ENCODE data around the gene CPNE1.
A peak's percentile ranks its signal among the peaks of the same experiment; 100 is the strongest.
"Not testable (repeated sequence)": the region's sequence is repeated elsewhere in the genome, so short reads cannot be mapped to it uniquely, and the experiment has no call there.

The CPNE1 gene

DNA sequence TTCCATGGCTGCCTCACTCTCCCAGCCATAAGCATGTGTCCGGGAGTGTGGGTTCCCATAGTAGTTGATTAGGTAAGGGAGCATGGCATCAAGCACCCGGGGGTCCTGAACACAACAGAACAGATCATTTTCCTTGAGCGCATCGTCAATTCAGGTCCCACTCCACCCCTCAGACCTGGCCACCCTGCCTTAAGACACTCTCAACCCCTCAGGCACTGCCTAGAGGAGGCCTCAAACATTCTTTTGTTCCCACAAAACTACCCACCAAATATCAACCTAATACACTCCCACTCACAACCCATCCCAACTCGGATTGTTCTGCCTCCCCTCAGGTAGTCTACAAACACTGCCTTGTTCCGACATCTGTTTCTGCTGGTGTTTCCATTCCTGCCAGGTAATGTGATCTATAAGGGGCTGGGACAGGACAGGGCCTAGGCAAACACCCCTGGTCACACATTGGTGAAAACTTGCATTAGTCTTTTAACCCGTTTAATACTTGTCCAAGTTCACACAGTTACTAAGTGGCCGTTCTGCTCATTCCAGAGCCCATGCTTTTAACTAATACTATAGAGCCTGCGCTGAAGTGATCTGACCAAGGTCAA is 33.1 kb upstream of the CPNE1 start:
- no peak for DNase-seq

DNA sequence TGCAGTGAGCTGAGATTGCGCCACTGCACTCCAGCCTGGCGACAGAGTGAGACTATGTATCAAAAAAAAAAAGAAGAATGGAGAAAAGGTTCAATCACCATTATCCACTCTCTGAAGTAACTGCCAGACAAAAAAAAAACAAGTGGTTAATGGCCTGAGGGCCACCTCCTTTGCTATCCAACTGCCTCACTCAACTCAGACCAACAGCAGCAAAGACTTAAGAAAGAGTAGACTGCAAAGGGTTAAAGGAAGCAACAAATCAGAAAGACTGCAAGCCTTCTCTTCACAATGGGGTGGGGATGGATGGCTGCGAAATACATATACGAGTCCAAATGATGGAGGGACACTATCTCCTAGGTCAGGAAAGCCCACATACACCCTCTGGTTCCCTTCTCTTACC is 31.3 kb upstream of the CPNE1 start:
- DNase-seq, result no peak

DNA sequence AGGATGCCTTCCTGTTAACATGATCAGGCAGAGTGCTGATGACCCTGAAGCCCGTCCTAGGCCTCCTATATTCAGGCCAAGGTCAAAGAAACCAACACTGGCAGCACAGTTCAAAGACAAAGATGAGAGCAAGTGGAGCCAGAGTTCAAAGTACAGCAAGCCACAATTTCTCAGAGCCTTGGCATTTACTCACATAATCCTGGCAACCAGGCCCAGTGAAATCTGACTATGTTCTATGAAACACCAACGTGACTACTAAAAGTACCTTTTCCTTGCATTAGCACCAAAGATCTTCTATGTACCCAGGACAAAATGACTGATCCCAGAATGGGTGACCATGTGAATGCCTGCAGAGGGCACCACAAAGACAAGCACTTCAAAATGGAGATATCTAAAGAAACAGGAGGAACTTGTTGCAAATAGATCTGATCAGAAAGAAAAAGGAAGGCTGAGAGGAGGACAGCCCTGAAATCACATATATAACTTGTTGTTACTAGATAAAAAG is 30.6 kb upstream of the CPNE1 start:
- DNase-seq, result no peak

DNA sequence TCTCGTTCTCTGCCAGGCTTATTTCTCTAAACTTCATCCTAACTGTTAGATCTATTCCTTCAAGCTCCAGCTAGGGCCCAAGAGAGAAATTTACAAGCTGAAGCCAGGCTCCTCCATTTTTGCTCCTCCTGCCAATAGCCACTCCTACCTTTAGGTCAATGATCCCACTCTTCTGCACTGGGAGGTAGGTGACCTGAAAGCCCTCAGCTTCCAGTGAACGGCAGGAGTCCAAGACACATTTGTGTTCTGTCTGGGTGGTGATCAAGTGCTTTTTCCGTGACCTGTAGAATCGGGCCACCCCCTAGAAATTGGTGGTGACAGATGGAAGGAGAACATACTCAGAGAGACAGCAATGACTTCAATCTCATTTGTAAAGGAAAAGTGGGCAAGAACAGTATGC is 25.6 kb upstream of the CPNE1 start:
- DNase-seq, result no peak

DNA sequence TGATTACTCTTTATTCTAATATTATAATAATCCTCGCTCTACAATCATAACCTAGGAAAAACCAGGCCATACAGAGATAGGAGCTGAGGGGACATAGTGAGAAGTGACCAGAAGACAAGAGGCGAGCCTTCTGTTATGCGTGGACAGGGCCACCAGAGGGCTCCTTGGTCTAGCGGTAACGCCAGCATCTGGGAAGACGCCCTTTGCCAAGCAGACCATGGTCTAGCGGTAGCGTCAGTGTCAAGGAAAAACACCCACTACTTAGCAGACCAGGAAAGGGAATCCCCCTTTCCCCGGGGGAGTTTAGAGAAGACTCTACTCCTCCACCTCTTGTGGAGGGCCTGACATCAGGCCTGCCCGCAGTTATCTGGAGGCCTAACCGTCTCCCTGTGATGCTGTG is 22.2 kb upstream of the CPNE1 start:
- DNase-seq, result not testable (repeated sequence)

DNA sequence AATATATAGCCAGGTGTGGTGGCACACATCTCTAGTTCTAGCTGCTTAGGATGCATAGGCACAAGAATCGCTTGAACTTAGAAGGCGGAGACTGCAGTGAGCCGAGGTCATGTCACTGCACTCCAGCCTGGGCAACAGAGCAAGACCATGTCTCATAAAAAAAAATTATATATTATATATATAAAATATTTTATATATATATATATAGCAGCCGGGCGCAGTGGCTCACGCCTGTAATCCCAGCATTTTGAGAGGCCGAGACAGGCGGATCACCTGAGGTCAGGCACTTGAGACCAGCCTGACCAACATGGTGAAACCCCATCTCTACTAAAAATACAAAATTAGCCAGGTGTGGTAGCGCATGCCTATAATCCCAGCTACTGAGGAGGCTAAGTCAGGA is 20.7 kb upstream of the CPNE1 start:
- not testable (repeated sequence) for DNase-seq

DNA sequence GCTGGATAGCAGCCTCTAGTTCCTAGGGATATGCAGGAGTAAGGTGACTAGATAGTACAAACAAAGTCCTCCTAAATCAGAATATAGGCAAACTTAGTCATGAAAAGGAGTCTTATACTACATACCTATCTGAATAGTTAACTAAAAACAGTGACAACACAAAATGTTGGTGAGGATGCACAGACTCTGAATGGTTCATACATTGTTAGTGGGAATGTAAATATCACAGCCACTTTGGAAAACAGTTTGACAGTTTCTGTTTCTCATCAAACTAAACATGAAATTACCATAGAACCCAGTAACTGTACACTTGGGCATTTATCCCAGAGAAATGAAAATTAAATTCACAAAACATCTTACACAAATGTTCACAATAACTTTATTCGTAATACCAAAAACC is 17.3 kb upstream of the CPNE1 start:
- DNase-seq, result no peak

DNA sequence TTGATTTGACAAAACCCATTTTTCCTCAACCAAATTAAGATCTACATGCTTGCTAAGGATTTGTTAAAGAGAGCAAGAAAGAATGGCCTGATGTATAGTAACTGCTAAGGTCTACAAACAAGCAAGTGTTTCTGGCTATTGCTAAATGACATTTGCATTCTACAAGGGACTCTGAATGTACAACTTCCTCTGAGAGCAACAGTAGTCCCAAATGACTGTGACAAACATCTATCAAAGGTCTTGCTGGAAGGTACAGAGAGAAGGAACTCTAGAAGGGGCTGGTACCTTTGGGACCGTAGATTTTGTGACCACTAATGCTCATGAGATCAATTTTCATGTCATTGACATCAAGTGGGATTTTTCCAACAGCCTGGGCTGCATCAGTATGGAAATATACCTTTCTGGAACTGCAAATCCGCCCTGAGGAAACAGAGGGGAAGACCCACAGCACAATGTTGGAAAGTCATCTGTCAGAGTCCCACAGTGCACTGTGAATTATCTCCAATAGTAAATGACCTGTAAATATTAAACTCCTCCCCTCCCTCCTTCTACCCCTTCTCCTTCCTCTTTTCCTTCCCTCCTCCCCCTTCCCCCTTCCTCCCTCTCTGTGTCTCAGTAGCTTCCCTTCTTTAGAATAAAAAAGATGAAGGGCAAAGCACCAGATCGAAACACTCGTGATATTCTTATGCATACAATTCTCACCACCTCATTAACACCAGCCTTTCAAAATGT is 15.9 kb upstream of the CPNE1 start:
- DNase-seq, result no peak

DNA sequence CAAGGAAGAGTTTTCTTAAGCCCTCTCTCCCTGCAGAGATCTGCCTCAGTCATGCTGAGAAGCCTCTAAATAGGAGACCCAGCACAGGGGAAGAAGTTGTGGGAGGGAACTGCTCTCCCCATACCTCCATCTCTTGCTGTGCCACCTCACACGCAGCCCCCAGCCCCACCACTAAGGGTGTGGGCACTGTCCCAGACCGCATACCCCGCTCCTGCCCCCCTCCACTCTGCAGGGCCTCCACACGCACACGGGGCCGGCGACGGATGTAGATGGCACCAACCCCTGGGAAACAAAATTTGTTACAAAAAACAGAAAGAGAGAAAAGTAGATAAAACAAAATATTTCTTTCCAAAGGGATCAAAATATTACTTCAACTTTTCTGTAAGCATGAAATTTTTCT is 10.2 kb upstream of the CPNE1 start:
- DNase-seq, result no peak

DNA sequence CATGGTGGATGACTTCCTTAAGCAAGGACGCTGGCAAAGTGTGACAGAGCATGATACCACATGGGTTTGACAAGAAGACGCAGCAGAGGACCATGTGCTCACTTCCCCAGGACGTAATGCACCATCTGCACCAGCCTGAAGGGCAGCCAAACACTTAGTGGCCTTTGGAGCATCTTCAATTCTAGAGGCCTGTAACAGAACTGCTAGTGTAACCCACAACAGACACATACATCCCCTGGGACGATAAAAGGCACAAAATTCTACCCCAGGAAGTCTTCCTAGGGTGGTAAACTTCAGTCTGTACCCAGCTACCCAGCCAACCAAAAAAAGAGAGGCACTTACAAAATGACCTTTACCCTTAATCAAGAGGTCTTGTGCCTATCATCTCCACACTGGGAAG is 9.2 kb upstream of the CPNE1 start:
- DNase-seq, result no peak

DNA sequence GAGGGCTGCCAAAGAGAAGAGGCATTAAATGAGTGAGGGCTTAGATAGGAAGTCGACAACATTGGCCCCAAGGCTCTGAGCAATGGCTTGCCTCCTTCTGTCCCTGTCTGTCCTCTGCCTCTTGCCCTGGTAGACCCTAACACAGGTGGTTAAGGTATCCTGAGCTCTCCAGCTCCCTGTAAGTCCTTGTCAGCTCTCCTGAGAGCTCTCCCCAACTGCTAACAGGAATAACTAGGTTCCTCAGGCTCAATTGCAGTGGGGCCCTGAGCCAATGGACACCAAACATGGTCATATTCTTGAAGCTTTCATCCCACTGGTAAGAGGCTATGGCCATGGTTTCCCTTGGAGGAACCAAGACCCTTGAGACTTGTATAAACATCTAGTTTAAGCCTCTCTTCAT is 5.0 kb upstream of the CPNE1 start:
- DNase-seq, result no peak

DNA sequence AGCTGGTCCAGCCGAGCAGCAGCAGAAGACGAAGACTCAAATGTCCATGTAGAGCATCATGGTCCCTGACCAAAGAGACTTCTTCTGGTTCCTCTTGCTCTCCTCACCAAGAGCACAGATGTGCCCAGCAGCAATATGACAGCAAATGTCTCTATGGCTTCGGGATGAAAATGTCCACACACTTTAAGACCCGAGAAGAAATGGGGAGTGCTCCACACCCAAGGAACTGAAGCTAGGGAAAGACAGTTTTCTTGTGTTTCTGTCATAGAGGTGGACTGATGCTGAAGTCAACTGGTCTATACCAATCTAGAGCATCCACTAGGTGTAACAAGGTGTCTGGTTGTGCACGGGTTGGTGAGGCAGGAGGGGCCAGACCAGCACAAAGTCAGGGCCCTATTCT is 4.5 kb upstream of the CPNE1 start:
- DNase-seq, result no peak

DNA sequence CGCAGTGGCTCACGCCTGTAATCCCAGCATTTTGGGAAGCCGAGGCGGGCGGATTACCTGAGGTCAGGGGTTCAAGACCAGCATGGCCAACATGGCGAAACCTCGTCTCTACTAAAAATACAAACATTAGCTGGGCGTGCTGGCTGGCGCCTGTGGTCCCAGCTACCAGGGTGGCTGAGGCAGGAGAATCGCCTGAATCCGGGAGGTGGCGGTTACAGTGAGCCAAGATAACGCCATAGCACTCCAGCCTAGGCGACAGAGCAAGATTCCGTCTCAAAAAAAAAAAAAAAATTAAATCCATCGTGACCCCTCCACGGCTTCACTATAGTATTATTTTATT is 1.2 kb upstream of the CPNE1 start:
- DNase-seq, result no peak

DNA sequence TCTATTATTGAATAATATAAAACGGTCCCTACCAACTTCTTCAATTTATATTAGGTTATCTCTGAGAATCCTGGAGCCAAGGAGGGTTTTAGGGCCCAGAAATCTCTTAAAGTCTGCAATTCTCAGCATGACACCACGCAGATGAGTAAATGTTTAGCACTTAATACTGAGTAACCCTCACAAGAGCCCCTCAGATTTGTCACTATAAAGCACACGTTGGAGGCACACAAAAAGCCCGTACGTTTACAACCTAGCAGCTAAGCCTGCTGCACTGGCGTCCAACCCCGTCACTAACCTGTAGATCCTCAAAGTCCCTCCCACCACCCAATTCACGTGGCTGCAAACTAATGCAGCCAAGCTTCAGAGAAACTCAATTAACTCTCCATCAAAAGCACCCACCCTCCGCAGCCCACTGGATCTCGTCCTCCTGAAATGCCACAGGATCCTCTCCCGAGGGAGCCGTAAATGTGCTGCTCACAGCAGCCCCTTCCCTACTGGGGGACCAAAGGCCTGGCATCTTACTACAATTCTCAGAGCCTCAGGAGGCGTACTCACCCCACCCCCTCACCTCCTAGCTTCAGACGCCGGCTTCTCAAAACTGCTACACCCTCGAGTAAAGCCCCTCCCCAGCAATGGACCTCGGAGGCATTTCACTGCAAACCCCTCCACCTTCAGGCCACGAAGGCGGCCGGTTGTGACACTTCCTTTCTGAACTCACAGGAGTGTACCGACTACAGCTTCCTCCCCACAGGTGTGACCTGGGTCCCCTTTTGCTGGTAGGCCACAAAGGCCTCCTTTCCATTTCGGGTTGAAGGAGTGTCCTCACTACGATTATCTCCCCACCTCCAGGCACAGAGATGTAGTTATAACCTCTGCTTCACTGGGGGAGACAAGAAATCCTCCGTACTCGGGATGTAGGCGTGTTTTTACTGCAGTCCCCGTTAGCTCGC is 909 bp downstream of the CPNE1 start:
- DNase-seq, result peak; percentile 31

DNA sequence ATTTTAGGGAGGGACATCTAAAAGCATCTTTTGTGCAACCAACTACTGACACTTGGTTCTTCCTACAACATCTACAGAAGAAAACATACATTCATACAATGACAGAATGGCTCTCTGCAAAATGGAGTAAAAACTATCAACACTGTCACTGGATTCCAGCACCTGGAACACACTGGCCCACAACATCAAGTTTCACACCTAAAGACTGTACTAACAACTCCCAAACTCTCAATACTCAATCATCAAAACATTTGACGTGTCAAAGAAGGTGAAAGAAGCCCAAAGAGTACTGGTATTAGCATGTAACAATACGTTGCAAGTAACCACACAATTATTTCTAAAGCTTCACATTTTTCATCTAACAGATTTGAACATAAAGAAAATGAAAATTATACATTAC is 2.1 kb downstream of the CPNE1 start:
- no peak for DNase-seq

DNA sequence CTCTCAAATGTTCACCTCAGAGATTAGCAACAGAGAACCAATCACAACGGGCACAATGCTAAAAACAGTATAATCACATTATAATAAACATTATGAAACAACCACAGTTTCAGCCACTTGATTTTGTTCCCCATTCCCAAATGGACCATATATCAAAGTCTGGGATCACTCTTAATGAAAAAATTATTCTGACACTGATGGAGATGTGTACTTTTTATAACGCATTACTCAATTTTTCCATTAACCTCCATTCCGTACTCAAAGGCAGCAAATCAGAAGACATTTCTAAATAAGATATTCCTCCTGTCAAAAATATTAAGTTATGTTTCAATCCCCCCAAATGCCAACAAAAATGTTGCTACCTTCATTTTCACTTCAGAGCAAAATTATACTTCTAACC is 2.8 kb downstream of the CPNE1 start:
- no peak for DNase-seq

DNA sequence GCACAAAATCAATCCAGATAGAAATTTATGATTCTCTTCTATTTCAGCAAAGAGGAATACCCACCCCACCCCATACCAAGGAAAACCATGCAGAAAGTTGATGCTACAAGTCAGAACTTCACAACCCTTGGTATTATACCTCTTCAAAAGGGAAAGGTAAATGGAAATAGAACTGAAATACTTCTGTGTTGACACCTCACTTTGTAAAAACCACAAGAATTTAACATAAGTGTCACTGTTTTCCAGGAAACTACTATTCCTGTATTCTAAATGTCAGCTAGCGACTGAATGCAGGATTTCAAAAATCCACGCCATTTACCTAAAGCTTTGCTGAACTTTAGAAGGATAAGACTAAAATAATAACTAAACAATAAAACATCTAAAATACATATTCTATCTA is 3.6 kb downstream of the CPNE1 start:
- DNase-seq, result no peak

DNA sequence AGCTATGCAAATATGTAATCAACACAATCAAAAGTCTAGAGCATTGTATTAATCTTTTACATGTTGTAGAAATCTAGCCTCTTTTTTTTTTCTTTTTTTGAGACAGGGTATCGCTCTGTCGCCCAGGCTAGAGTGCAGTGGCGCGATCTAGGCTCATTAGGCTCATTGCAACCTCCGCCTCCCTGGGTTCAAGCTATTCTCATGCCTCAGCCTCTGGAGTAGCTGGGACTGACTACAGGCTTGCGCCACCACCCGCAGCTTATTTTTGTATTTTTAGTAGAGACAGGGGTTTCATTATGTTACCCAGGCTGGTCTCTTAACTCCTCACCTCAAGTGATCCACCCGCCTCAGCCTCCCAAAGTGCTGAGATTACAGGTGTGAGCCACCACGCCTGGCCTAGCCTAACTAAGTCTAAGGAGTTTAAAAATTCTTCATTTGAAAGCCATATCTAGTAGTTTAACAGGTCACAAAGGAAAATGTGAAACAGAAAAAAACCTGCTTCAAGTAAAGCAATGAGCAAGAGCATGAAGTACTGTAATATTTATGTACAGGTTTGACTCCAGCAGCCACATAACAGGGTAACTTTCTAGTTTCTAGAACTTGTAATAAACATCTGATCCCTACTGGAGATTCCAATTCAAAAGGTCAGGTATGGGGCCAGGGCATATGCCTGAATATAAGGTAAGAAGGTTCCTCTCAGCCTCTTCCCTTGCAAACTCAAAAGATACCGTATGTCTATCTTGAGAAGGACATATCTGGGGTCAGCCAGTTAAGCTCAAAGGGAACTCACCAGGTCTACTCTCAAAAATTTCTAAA is 4.4 kb downstream of the CPNE1 start:
- DNase-seq, result no peak

DNA sequence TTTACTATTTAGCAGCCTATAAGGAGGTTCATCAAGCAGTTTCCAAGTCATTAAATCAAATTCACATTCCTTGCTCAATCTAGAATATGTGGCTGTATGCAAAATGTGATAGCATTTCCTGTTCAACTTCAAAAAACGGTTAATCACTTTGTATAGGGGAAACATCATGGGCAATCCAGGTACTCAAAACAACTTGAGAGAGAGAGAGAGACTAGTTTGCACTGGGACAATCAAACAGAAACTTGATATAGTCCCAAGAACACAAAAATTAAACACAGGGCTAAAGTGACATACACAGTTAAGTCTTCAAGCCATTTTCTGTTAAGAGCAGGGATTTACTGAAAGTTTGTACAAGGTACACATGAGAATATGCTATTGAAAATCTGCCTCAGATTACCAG is 7.4 kb downstream of the CPNE1 start:
- no peak for DNase-seq

DNA sequence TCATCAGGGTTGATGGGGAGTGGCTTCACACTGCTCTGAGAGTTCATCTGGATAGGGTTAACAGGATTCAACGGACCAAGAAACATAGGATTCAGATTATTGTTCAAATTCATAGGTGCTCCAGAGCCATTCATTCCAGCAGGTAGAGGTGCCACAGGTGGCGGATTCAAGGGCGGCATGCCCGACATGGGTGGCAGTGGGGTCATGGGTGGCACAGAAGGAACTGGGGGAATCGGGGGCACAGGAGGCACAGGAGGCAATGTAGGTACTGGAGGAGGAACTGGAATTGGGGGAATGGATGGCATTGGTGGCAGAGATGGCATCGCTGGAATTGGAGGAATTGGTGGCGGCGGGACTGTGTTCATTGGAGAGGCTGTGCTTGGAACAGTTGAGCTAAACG is 10.3 kb downstream of the CPNE1 start:
- no peak for DNase-seq

DNA sequence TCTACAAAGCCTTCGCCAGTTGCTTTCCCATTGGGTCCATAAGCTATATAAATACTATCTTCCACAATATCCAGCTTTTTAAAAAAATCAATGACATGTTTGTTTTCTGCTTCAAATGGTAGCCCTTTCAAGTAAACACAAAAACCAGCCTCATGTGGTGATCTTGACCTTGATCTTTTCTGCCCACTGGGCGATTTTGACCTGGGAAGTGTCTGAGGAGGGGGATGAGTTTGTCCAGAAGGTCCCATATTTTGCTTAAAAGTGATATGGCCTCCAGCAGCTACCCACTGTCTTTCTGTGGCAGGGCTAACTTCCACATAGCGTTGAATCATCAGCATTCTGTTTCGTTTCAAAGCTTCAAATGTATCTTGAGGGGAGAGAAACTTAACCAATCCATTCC is 10.8 kb downstream of the CPNE1 start:
- no peak for DNase-seq

DNA sequence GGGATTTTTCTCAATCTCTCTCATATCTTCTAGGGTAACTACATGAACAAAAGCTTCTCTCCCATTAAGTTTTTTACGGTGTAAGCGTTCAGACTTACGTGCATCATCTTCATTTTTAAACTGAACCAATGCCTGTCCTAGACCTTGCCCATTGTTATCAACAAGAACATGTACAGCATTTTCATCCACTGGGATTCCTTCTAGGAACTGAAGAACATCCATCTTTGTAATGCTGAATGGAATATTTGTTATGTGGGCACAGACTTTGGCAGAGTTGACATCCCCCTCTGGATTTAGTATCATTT is 11.3 kb downstream of the CPNE1 start:
- DNase-seq, result no peak
